Heart right ventricle (tissue), 16 donors: ENCODE results near the gene EXOSC9. TPM values are rescaled to one million over a fixed set of nuclear protein-coding genes. Genes with fewer than 3 reads are reported as not detected.

Source experiments
- ATAC-seq, 8 donors: fragments of 200-7000 bp; cut with Tn5 transposase; one replicate each; pipeline ENCODE4 v1.9.1; 2020; ENCODE audit warnings: mild to moderate bottlenecking in 8 of 8, moderate library complexity in 8 of 8, moderate number of reproducible peaks in 1 of 8
- DNase-seq, 2 donors: peaks; one replicate each; pipeline ENCODE4 v3.0.0-alpha.2; 2020
- H3K27ac ChIP-seq, 10 donors: fragments of 200-600 bp; sonication (generic) in 2 of 10; one replicate each; pipeline versions ENCODE4 v1.5.0 to v1.8.0; 2020 to 2022; ENCODE audit warnings: mild to moderate bottlenecking in 3 of 10
- H3K27me3 ChIP-seq, 7 donors: fragments of 200-600 bp; one replicate each; pipeline ENCODE4 v1.8.0; 2021 to 2022; ENCODE audit warnings: mild to moderate bottlenecking in 2 of 7
- H3K36me3 ChIP-seq, 9 donors: fragments of 200-600 bp; sonication (generic) in 1 of 9; one replicate each; pipeline versions ENCODE4 v1.5.0 to v1.8.0; 2020 to 2022; ENCODE audit warnings: mild to moderate bottlenecking in 2 of 9
- H3K4me1 ChIP-seq, 9 donors: fragments of 200-600 bp; sonication (generic) in 1 of 9; one replicate each; pipeline versions ENCODE4 v1.5.0 to v1.8.0; 2020 to 2022; ENCODE audit warnings: mild to moderate bottlenecking in 4 of 9
- H3K4me3 ChIP-seq, 10 donors: fragments of 200-600 bp; sonication (generic) in 2 of 10; one replicate each; pipeline versions ENCODE4 v1.5.0 to v1.8.0; 2020 to 2022; ENCODE audit warnings: mild to moderate bottlenecking in 7 of 10, moderate library complexity in 2 of 10
- H3K9me3 ChIP-seq, 11 donors: fragments of 200-600 bp in 10 of 11; sonication (generic) in 2 of 11; one replicate each; pipeline versions ENCODE4 v1.5.0 to v1.8.0; 2013 to 2022; ENCODE audit warnings: mild to moderate bottlenecking in 2 of 11, control low read depth in 1 of 11, moderate library complexity in 1 of 11
- CTCF ChIP-seq, 9 donors: fragments of 200-600 bp; sonication (generic) in 2 of 9; IDR thresholded peaks; one replicate each; pipeline versions ENCODE4 v1.5.0 to v1.8.0; 2021 to 2022; ENCODE audit warnings: antibody characterized with exemption in 9 of 9, mild to moderate bottlenecking in 5 of 9, moderate library complexity in 1 of 9
- WGBS, 2 donors: extraction: QIAGEN DNeasy Blood & Tissue Kit; methylation state at CpG; one replicate each; pipeline ENCODE4 v1.1.7; 2013; ENCODE audit warnings: inconsistent platforms in 1 of 2; 5-methylcytosine and 5-hydroxymethylcytosine counted together
- intact Hi-C, 10 donors: fragments of 100-400 bp; cut with DNase I; formaldehyde crosslinking; loops; one replicate each; pipeline versions ENCODE4 v1.11.1 to v1.14.2; 2022
- polyA plus RNA-seq, 2 donors: library from polyadenylated mRNA; stranded (reverse); fragments of 200-250 nt; gene quantifications; one replicate each; pipeline ENCODE4 v1.2.3, GENCODE V29; 2013
- total RNA-seq, 10 donors: library from RNA; stranded (reverse); fragmentation: NEBNext Ultra II Directional in 3 of 10; extraction: Animal tissue kit (Norgen Biotek cat#: 25700) in 3 of 10; gene quantifications; one replicate each; pipeline versions ENCODE4 v1.2.1 to v1.2.4, GENCODE V29; 2021 to 2023
- donor health status: Arrhythmogenic right ventricular cardiomyopathy.
- donor health status: ischemic (EF 13 %, LVEDD 7.1; RV severe dilation, severe dysfunction).
- donor health status: healthy with polysubstance abuse.
- donor health status: DM: no; HTN: yes; CAD: no.
- donor health status: DM: no; HTN: no; CAD: no.
- donor health status: ischemic (EF 25% LVEDD 6.9; RV normal size, moderate dysfunction).
- donor health status: ischemic (EF 25% LVEDD 5.7; RV mildly dilated, moderate dysfunction).
- donor health status: healthy.
- donor health status: DM: yes; HTN: yes; CAD: no.
- donor health status: Ischemic cardiomyopathy.
- donor health status: ischemic (EF 35%, LVEDD 5.7; RV mildly dilated, moderate dysfunction).
- donor health status: nonischemic (EF 11% LVEDD 7.7; RV severe dilation, severe dysfunction).
- donor health status: DM: yes; HTN: yes; CAD: no.
- donor health status: PGD.
- donor health status: ischemic (EF 29% LVEDD 5.4; RV normal size, mild dysfunction).
- donor health status: nonischemic (EF 23%, LVEDD 6.1; RV moderate dilation, normal function).

EXOSC9 gene
- total and polyA plus RNA-seq, 12 donors = 10.7 to 29.2 (median 14.0) TPM

- H3K9me3 ChIP-seq = no peaks in the 10 kb centered on the region
- H3K4me3 ChIP-seq = no peak overlapping the region
- H3K4me1 ChIP-seq = no peaks in the 10 kb centered on the region
- TF ChIP-seq CTCF (IDR thresholded peaks at IDR 0.05) = no peak
- WGBS, 2 donors = 89 to 92% methylated on average over 6 of the region's 6 CpGs
- no peak for ATAC-seq
- intact Hi-C loops = no loop called here
- H3K27me3 ChIP-seq = no peaks in the 10 kb centered on the region
- H3K27ac ChIP-seq = no peak overlapping the region
- DNase-seq = no peak
- peaks cover 0 to 93% (median 22%) of the 10 kb centered on the region in 9 donors for H3K36me3 ChIP-seq
Observed at GRCh38 chr4:121846662-121847061, 45.5 kb downstream of the EXOSC9 start.

GRCh38 chr4:121851354-121851753, 50.2 kb downstream of the EXOSC9 start:
- Histone ChIP-seq H3K4me1 (no peaks in the 10 kb centered on the region), H3K9me3 (no peaks in the 10 kb centered on the region), H3K27me3 (no peaks in the 10 kb centered on the region), H3K36me3 (peaks cover 0 to 89% (median 12%) of the 10 kb centered on the region in 9 donors), H3K27ac (no peak overlapping the region), H3K4me3 (no peak overlapping the region)
- ATAC-seq = no peak
- intact Hi-C loops = no loop called here
- 96 to 98% methylated on average over 1 of the region's 1 CpG for WGBS, 2 donors
- TF ChIP-seq CTCF (IDR thresholded peaks at IDR 0.05) = no peak
- no peak for DNase-seq

- ATAC-seq (no peak), DNase-seq (no peak)
- no peak overlapping the region for H3K4me3 ChIP-seq
- H3K4me1 ChIP-seq = no peaks in the 10 kb centered on the region
- no peak for TF ChIP-seq CTCF (IDR thresholded peaks at IDR 0.05)
- intact Hi-C loops = no loop called here
- peaks cover 0 to 85% (median 9%) of the 10 kb centered on the region in 9 donors for H3K36me3 ChIP-seq
- no peaks in the 10 kb centered on the region for H3K9me3 ChIP-seq
- H3K27me3 ChIP-seq = no peaks in the 10 kb centered on the region
- H3K27ac ChIP-seq = no peak overlapping the region
Observed at GRCh38 chr4:121860121-121860520, 59.0 kb downstream of the EXOSC9 start.

- 90 to 99% methylated on average over 2 of the region's 2 CpGs for WGBS, 2 donors
- Histone ChIP-seq H3K36me3 (peaks cover 0 to 89% (median 9%) of the 10 kb centered on the region in 9 donors), H3K27ac (no peak overlapping the region), H3K9me3 (no peaks in the 10 kb centered on the region), H3K4me3 (no peak overlapping the region), H3K27me3 (no peaks in the 10 kb centered on the region), H3K4me1 (no peaks in the 10 kb centered on the region)
- intact Hi-C loops = no loop called here
- no peak for DNase-seq
- no peak for TF ChIP-seq CTCF (IDR thresholded peaks at IDR 0.05)
- ATAC-seq = no peak
Observed at GRCh38 chr4:121861426-121861825, 60.3 kb downstream of the EXOSC9 start.
